Measurements from ENCODE around the gene SLC27A1. TPM values are rescaled to one million over a fixed set of nuclear protein-coding genes. Genes with fewer than 3 reads are reported as not detected.

The SLC27A1 gene
- total and polyA plus RNA-seq, 9 of the 15 experiments (the other 6 are each of a cell fraction or from before 2014, with no cell fraction given) = 0.06 to 3.0 (median 1.1) TPM

DNA sequence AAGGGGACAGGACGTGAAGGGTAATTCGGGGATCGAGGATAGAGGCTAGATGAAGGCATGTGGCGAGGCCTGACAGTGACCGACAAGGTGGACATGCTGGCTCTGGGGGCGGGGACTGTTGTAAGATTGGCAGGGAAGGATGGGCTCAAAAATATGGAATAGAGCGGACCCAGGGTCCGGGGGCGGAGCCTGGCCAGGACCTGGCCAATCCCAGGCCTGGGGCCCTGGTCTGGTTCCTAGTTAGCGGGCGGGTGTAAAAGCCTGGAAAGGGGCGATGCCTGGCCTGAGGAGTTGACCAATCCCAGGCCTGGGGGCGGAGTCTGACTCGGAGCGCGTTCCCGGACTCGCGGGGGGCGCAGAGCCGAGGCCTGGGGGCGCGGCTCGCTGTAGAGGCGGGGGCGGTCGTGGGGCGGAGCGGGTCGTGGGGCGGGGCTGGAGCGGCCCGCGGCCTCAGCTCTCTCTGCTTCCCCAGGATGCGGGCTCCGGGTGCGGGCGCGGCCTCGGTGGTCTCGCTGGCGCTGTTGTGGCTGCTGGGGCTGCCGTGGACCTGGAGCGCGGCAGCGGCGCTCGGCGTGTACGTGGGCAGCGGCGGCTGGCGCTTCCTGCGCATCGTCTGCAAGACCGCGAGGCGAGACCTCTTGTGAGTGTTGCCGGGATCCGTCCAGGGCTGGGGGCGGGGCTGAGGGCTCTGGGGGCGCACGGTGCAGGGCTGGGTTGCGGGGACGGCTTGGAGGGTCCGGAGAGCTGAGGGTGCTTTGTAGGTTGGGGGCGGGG lies at the start of gene SLC27A1 (continued):
- TF ChIP-seq, protein P1, sequence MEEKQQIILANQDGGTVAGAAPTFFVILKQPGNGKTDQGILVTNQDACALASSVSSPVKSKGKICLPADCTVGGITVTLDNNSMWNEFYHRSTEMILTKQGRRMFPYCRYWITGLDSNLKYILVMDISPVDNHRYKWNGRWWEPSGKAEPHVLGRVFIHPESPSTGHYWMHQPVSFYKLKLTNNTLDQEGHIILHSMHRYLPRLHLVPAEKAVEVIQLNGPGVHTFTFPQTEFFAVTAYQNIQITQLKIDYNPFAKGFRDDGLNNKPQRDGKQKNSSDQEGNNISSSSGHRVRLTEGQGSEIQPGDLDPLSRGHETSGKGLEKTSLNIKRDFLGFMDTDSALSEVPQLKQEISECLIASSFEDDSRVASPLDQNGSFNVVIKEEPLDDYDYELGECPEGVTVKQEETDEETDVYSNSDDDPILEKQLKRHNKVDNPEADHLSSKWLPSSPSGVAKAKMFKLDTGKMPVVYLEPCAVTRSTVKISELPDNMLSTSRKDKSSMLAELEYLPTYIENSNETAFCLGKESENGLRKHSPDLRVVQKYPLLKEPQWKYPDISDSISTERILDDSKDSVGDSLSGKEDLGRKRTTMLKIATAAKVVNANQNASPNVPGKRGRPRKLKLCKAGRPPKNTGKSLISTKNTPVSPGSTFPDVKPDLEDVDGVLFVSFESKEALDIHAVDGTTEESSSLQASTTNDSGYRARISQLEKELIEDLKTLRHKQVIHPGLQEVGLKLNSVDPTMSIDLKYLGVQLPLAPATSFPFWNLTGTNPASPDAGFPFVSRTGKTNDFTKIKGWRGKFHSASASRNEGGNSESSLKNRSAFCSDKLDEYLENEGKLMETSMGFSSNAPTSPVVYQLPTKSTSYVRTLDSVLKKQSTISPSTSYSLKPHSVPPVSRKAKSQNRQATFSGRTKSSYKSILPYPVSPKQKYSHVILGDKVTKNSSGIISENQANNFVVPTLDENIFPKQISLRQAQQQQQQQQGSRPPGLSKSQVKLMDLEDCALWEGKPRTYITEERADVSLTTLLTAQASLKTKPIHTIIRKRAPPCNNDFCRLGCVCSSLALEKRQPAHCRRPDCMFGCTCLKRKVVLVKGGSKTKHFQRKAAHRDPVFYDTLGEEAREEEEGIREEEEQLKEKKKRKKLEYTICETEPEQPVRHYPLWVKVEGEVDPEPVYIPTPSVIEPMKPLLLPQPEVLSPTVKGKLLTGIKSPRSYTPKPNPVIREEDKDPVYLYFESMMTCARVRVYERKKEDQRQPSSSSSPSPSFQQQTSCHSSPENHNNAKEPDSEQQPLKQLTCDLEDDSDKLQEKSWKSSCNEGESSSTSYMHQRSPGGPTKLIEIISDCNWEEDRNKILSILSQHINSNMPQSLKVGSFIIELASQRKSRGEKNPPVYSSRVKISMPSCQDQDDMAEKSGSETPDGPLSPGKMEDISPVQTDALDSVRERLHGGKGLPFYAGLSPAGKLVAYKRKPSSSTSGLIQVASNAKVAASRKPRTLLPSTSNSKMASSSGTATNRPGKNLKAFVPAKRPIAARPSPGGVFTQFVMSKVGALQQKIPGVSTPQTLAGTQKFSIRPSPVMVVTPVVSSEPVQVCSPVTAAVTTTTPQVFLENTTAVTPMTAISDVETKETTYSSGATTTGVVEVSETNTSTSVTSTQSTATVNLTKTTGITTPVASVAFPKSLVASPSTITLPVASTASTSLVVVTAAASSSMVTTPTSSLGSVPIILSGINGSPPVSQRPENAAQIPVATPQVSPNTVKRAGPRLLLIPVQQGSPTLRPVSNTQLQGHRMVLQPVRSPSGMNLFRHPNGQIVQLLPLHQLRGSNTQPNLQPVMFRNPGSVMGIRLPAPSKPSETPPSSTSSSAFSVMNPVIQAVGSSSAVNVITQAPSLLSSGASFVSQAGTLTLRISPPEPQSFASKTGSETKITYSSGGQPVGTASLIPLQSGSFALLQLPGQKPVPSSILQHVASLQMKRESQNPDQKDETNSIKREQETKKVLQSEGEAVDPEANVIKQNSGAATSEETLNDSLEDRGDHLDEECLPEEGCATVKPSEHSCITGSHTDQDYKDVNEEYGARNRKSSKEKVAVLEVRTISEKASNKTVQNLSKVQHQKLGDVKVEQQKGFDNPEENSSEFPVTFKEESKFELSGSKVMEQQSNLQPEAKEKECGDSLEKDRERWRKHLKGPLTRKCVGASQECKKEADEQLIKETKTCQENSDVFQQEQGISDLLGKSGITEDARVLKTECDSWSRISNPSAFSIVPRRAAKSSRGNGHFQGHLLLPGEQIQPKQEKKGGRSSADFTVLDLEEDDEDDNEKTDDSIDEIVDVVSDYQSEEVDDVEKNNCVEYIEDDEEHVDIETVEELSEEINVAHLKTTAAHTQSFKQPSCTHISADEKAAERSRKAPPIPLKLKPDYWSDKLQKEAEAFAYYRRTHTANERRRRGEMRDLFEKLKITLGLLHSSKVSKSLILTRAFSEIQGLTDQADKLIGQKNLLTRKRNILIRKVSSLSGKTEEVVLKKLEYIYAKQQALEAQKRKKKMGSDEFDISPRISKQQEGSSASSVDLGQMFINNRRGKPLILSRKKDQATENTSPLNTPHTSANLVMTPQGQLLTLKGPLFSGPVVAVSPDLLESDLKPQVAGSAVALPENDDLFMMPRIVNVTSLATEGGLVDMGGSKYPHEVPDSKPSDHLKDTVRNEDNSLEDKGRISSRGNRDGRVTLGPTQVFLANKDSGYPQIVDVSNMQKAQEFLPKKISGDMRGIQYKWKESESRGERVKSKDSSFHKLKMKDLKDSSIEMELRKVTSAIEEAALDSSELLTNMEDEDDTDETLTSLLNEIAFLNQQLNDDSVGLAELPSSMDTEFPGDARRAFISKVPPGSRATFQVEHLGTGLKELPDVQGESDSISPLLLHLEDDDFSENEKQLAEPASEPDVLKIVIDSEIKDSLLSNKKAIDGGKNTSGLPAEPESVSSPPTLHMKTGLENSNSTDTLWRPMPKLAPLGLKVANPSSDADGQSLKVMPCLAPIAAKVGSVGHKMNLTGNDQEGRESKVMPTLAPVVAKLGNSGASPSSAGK (IDR thresholded peaks at IDR 0.05) = no peak
- TF ChIP-seq ZBTB8A (IDR thresholded peaks at IDR 0.05; ENCODE audit: partially characterized antibody) = no peak
- no peak for TF ChIP-seq PML (IDR thresholded peaks at IDR 0.05; ENCODE audit: low read length)
- TF ChIP-seq ZNF384 (IDR thresholded peaks at IDR 0.05; ENCODE audit: low read depth, low read length) = no peak
- no peak for TF ChIP-seq MTA3 (IDR thresholded peaks at IDR 0.05; ENCODE audit: borderline replicate concordance)
- TF ChIP-seq PTTG1 (tag; IDR thresholded peaks at IDR 0.05; ENCODE audit: low read depth) = no peak
- no peak for TF ChIP-seq TFAM (CRISPR knock-in tag; conservative IDR thresholded peaks at IDR 0.05)
- TF ChIP-seq GTF2F1 (IDR thresholded peaks at IDR 0.05; ENCODE audit: low read depth, low read length) = no peak
- TF ChIP-seq RBM17 (IDR thresholded peaks at IDR 0.05; ENCODE audit: borderline replicate concordance, low read depth, low read length) = no peak
- no peak for TF ChIP-seq IRF2 (CRISPR knock-in tag; IDR thresholded peaks at IDR 0.05)
- TF ChIP-seq, protein P2, sequence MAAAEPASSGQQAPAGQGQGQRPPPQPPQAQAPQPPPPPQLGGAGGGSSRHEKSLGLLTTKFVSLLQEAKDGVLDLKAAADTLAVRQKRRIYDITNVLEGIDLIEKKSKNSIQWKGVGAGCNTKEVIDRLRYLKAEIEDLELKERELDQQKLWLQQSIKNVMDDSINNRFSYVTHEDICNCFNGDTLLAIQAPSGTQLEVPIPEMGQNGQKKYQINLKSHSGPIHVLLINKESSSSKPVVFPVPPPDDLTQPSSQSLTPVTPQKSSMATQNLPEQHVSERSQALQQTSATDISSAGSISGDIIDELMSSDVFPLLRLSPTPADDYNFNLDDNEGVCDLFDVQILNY (CRISPR knock-in tag; IDR thresholded peaks at IDR 0.05) = no peak
- TF ChIP-seq, protein P3, sequence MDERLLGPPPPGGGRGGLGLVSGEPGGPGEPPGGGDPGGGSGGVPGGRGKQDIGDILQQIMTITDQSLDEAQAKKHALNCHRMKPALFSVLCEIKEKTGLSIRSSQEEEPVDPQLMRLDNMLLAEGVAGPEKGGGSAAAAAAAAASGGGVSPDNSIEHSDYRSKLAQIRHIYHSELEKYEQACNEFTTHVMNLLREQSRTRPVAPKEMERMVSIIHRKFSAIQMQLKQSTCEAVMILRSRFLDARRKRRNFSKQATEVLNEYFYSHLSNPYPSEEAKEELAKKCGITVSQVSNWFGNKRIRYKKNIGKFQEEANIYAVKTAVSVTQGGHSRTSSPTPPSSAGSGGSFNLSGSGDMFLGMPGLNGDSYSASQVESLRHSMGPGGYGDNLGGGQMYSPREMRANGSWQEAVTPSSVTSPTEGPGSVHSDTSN (CRISPR knock-in tag; IDR thresholded peaks at IDR 0.05; ENCODE audit: low read depth) = peak; percentile 61
- TF ChIP-seq, protein P3 (tag; conservative IDR thresholded peaks at IDR 0.05; ENCODE audit: low read depth) = peak; percentile 95
